Heart right ventricle (tissue), 16 donors: ENCODE measurements around the gene PEX14. TPM values are rescaled to one million over a fixed set of nuclear protein-coding genes. Genes with fewer than 3 reads are reported as not detected.

Experiments used
- ATAC-seq, 8 donors: fragments of 200-7000 bp; cut with Tn5 transposase; one replicate each; pipeline ENCODE4 v1.9.1; 2020; ENCODE audit warnings: mild to moderate bottlenecking in 8 of 8, moderate library complexity in 8 of 8, moderate number of reproducible peaks in 1 of 8
- DNase-seq, 2 donors: peaks; one replicate each; pipeline ENCODE4 v3.0.0-alpha.2; 2020
- H3K27ac ChIP-seq, 10 donors: fragments of 200-600 bp; sonication (generic) in 2 of 10; one replicate each; pipeline versions ENCODE4 v1.5.0 to v1.8.0; 2020 to 2022; ENCODE audit warnings: mild to moderate bottlenecking in 3 of 10
- H3K27me3 ChIP-seq, 7 donors: fragments of 200-600 bp; one replicate each; pipeline ENCODE4 v1.8.0; 2021 to 2022; ENCODE audit warnings: mild to moderate bottlenecking in 2 of 7
- H3K36me3 ChIP-seq, 9 donors: fragments of 200-600 bp; sonication (generic) in 1 of 9; one replicate each; pipeline versions ENCODE4 v1.5.0 to v1.8.0; 2020 to 2022; ENCODE audit warnings: mild to moderate bottlenecking in 2 of 9
- H3K4me1 ChIP-seq, 9 donors: fragments of 200-600 bp; sonication (generic) in 1 of 9; one replicate each; pipeline versions ENCODE4 v1.5.0 to v1.8.0; 2020 to 2022; ENCODE audit warnings: mild to moderate bottlenecking in 4 of 9
- H3K4me3 ChIP-seq, 10 donors: fragments of 200-600 bp; sonication (generic) in 2 of 10; one replicate each; pipeline versions ENCODE4 v1.5.0 to v1.8.0; 2020 to 2022; ENCODE audit warnings: mild to moderate bottlenecking in 7 of 10, moderate library complexity in 2 of 10
- H3K9me3 ChIP-seq, 11 donors: fragments of 200-600 bp in 10 of 11; sonication (generic) in 2 of 11; one replicate each; pipeline versions ENCODE4 v1.5.0 to v1.8.0; 2013 to 2022; ENCODE audit warnings: mild to moderate bottlenecking in 2 of 11, control low read depth in 1 of 11, moderate library complexity in 1 of 11
- WGBS, 2 donors: extraction: QIAGEN DNeasy Blood & Tissue Kit; methylation state at CpG; one replicate each; pipeline ENCODE4 v1.1.7; 2013; ENCODE audit warnings: inconsistent platforms in 1 of 2; 5-methylcytosine and 5-hydroxymethylcytosine counted together
- intact Hi-C, 10 donors: fragments of 100-400 bp; cut with DNase I; formaldehyde crosslinking; loops; one replicate each; pipeline versions ENCODE4 v1.11.1 to v1.14.2; 2022
- polyA plus RNA-seq, 2 donors: library from polyadenylated mRNA; stranded (reverse); fragments of 200-250 nt; gene quantifications; one replicate each; pipeline ENCODE4 v1.2.3, GENCODE V29; 2013
- total RNA-seq, 10 donors: library from RNA; stranded (reverse); fragmentation: NEBNext Ultra II Directional in 3 of 10; extraction: Animal tissue kit (Norgen Biotek cat#: 25700) in 3 of 10; gene quantifications; one replicate each; pipeline versions ENCODE4 v1.2.1 to v1.2.4, GENCODE V29; 2021 to 2023
- TF ChIP-seq, protein P1 (sequence below), 9 donors: fragments of 200-600 bp; sonication (generic) in 2 of 9; IDR thresholded peaks; one replicate each; pipeline versions ENCODE4 v1.5.0 to v1.8.0; 2021 to 2022; ENCODE audit warnings: antibody characterized with exemption in 9 of 9, mild to moderate bottlenecking in 5 of 9, moderate library complexity in 1 of 9
- donor health status: Arrhythmogenic right ventricular cardiomyopathy.
- donor health status: ischemic (EF 13 %, LVEDD 7.1; RV severe dilation, severe dysfunction).
- donor health status: healthy with polysubstance abuse.
- donor health status: DM: no; HTN: yes; CAD: no.
- donor health status: DM: no; HTN: no; CAD: no.
- donor health status: ischemic (EF 25% LVEDD 6.9; RV normal size, moderate dysfunction).
- donor health status: ischemic (EF 25% LVEDD 5.7; RV mildly dilated, moderate dysfunction).
- donor health status: healthy.
- donor health status: DM: yes; HTN: yes; CAD: no.
- donor health status: Ischemic cardiomyopathy.
- donor health status: ischemic (EF 35%, LVEDD 5.7; RV mildly dilated, moderate dysfunction).
- donor health status: nonischemic (EF 11% LVEDD 7.7; RV severe dilation, severe dysfunction).
- donor health status: DM: yes; HTN: yes; CAD: no.
- donor health status: PGD.
- donor health status: ischemic (EF 29% LVEDD 5.4; RV normal size, mild dysfunction).
- donor health status: nonischemic (EF 23%, LVEDD 6.1; RV moderate dilation, normal function).

The PEX14 gene
- total and polyA plus RNA-seq, 12 donors = 17.1 to 31.9 (median 21.1) TPM

DNA sequence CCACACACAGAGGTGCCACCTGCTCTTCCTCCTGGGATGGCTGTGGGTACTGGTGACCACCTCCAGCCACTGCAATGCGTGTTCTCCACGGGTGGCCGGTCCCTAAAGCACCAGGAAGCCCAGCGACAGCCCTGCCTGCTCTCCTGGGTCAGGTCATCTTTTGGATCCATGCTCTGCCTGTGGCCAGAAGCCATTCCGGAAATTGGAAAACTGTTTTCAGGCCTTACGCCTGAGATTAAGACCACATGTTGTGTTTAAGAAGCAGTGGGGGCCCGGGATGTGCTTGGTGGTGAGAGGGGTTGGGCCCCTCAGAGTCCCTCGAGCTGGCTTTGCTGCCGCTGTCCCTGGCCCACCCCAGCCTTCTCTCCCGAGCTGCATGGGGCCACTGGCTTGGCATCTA, 150.8 kb downstream of the PEX14 start:
- DNase-seq (no peak), ATAC-seq (no peak)
- Histone ChIP-seq H3K36me3 (peaks cover 0 to 70% (median 5%) of the 10 kb centered on the region in 9 donors), H3K27me3 (no peaks in the 10 kb centered on the region), H3K9me3 (no peaks in the 10 kb centered on the region), H3K4me1 (peaks cover 0 to 15% (median 9%) of the 10 kb centered on the region in 9 donors), H3K4me3 (no peak overlapping the region), H3K27ac (no peak overlapping the region)
- TF ChIP-seq, protein P1, sequence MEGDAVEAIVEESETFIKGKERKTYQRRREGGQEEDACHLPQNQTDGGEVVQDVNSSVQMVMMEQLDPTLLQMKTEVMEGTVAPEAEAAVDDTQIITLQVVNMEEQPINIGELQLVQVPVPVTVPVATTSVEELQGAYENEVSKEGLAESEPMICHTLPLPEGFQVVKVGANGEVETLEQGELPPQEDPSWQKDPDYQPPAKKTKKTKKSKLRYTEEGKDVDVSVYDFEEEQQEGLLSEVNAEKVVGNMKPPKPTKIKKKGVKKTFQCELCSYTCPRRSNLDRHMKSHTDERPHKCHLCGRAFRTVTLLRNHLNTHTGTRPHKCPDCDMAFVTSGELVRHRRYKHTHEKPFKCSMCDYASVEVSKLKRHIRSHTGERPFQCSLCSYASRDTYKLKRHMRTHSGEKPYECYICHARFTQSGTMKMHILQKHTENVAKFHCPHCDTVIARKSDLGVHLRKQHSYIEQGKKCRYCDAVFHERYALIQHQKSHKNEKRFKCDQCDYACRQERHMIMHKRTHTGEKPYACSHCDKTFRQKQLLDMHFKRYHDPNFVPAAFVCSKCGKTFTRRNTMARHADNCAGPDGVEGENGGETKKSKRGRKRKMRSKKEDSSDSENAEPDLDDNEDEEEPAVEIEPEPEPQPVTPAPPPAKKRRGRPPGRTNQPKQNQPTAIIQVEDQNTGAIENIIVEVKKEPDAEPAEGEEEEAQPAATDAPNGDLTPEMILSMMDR (IDR thresholded peaks at IDR 0.05) = no peak
- WGBS, 2 donors = 88 to 91% methylated on average over 10 of the region's 10 CpGs
- intact Hi-C loops = no loop called here

DNA sequence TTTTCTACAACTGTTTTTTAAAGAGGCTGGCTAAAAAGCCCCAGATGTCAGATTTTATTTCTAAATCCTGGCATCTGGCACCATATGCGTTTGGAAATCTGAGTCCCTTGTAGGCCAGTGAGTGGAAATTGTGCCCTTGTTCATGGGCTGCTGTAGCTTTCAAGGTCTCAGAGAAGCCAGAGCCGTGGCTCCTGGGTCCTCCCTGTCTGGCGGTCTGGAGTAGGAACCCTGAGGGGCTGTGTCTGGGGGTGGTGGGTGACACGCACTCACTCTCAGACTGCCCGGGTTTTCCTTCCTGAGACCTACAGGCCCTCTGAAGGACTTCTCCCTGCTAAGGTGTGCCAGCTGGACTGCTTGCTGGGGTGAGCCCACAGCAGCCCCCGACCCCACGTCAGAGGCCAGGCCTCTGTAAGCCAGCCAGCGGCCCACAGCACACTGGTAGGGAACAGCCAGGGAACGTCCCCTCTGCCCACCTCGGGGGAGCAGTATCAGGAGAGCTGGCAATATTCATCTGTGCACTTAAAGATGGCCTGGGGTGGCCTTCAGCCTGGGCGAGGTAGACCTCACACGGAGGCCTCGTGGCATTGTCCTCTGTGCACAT, 151.5 kb downstream of the PEX14 start:
- TF ChIP-seq, protein P1 (IDR thresholded peaks at IDR 0.05) = no peak
- Histone ChIP-seq H3K9me3 (no peaks in the 10 kb centered on the region), H3K27ac (no peak overlapping the region), H3K4me1 (peaks cover 0 to 15% (median 9%) of the 10 kb centered on the region in 9 donors), H3K4me3 (no peak overlapping the region), H3K27me3 (no peaks in the 10 kb centered on the region), H3K36me3 (peaks cover 0 to 76% (median 5%) of the 10 kb centered on the region in 9 donors)
- intact Hi-C loops = no loop called here
- WGBS, 2 donors = 92 to 96% methylated on average over 13 of the region's 13 CpGs
- DNase-seq (no peak), ATAC-seq (no peak)

DNA sequence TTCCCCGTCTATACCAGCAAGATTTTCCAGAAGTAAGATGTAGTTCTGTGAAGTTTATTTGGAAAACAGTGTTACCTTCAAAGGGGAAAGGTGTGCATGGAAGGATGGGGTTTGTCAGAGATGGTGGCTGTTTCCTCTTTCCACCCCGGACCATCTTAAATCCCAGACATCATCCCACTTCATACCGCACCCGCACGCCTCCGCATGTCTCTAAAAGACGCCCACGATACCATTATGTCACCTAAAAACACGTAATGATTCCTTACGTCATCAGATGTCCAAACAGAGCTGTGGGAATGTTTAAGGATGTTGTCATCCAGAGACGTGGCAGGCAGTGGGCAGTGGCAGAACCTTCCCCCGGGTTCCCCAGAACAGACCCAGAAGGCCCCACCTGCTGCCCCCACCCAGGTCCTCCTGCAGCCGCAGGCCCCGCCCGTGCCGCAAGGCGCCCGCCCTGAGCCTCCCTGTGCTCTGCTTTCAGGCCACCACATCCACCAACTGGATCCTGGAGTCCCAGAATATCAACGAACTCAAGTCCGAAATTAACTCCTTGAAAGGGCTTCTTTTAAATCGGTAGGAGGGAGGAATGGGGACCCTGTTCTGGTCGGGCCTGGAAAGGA, 152.2 kb downstream of the PEX14 start:
- DNase-seq (no peak), ATAC-seq (no peak)
- H3K27me3 ChIP-seq = no peaks in the 10 kb centered on the region
- no peak overlapping the region for H3K27ac ChIP-seq
- 94 to 95% methylated on average over 22 of the region's 22 CpGs for WGBS, 2 donors
- intact Hi-C loops = no loop called here
- H3K36me3 ChIP-seq = peaks cover 0 to 75% (median 5%) of the 10 kb centered on the region in 9 donors
- TF ChIP-seq, protein P1 (IDR thresholded peaks at IDR 0.05) = no peak
- H3K4me1 ChIP-seq = peaks cover 0 to 15% (median 9%) of the 10 kb centered on the region in 9 donors
- H3K9me3 ChIP-seq = no peaks in the 10 kb centered on the region
- H3K4me3 ChIP-seq = no peak overlapping the region

DNA sequence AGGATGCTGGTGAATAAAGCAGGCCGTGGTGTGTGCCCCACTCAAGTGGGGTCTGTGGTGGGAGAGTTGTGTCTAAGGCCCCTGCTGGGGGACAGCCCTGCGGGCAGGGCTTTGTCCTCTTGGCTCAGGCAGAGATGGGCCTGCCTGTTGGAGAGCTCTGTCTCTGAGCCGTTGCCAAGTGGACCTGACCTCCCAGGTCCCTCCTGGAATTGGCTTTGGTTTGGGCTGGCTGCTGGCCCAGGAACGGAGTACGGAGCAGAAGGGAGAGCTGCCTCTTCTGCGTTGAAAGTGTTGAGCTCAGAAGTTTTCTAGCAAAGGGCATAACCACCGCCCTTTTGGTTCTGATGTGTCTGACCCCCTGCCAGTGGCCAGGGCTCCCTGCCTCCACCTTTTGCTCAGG, 153.9 kb downstream of the PEX14 start:
- intact Hi-C loops = no loop called here
- peaks cover 0 to 59% (median 5%) of the 10 kb centered on the region in 9 donors for H3K36me3 ChIP-seq
- H3K27ac ChIP-seq = peak overlapping the region in 4 of 10 donors; percentile 27 to 58 (median 44)
- H3K9me3 ChIP-seq = no peaks in the 10 kb centered on the region
- DNase-seq = peak; percentile 74 to 81
- no peaks in the 10 kb centered on the region for H3K27me3 ChIP-seq
- 30 to 39% methylated on average over 7 of the region's 7 CpGs for WGBS, 2 donors
- TF ChIP-seq, protein P1 (IDR thresholded peaks at IDR 0.05) = no peak
- no peak overlapping the region for H3K4me3 ChIP-seq
- H3K4me1 ChIP-seq = peaks cover 0 to 15% (median 9%) of the 10 kb centered on the region in 9 donors
- ATAC-seq = peak; percentile 70 to 87 (median 76)
